ENCODE measurements around the gene PCDHB8. TPM values are rescaled to one million over a fixed set of nuclear protein-coding genes. Genes with fewer than 3 reads are reported as not detected.
"Not testable (repeated sequence)": the region's sequence is repeated elsewhere in the genome, so short reads cannot be mapped to it uniquely, and the experiment has no call there.

The PCDHB8 gene
- total RNA-seq, 6 donors from 2014 or later = 0.83 to 2.1 (median 0.96) TPM; not detected in 2

- ATAC-seq (ENCODE audit: low FRiP score in 2 of 2) = peak in 1 of 2 donors; percentile 57
- Histone ChIP-seq H3K4me3 (peak within 1 kb of the TSS in 2 of 4 donors; percentile 10 to 17), H3K9me3 (peaks cover 44 to 69% (median 58%) of the 10 kb centered on the region in 4 donors)
- not testable (repeated sequence) for H3K4me1 ChIP-seq, DNase-seq, H3K27me3 ChIP-seq, H3K36me3 ChIP-seq, H3K27ac ChIP-seq
- peak in 3 of 6 experiments; percentile 28 to 29 (median 29) for TF ChIP-seq CTCF (IDR thresholded peaks at IDR 0.05)
- WGBS, 2 donors = 15 to 17% methylated on average over 11 to 13 of the region's 18 CpGs
Measured at GRCh38 chr5:141213656-141214339, 36.2 kb downstream of the PCDHB8 start, which contains the start of gene PCDHB13. TSS of gene PCDHB13 (plus strand) at chr5:141213919. CDS start at chr5:141214124, 205 bp downstream.

GRCh38 chr5:141214583-141214982 lies 37.0 kb downstream of the PCDHB8 start:
- H3K36me3 ChIP-seq; H3K4me3 ChIP-seq; DNase-seq; ATAC-seq (ENCODE audit: low FRiP score in 2 of 2); H3K27ac ChIP-seq; H3K27me3 ChIP-seq; H3K4me1 ChIP-seq: not testable (repeated sequence)
- H3K9me3 ChIP-seq = peaks cover 51 to 71% (median 58%) of the 10 kb centered on the region in 4 donors
- WGBS, 2 donors = 54% methylated on average over 5 to 12 of the region's 12 CpGs

GRCh38 chr5:141215504-141215903 lies 37.9 kb downstream of the PCDHB8 start:
- WGBS, 2 donors = 12 to 44% methylated on average over 6 to 33 of the region's 40 CpGs
- not testable (repeated sequence) for H3K27me3 ChIP-seq; H3K4me3 ChIP-seq; H3K36me3 ChIP-seq; H3K4me1 ChIP-seq; H3K27ac ChIP-seq; ATAC-seq (ENCODE audit: low FRiP score in 2 of 2)
- H3K9me3 ChIP-seq = peaks cover 49 to 67% (median 60%) of the 10 kb centered on the region in 4 donors
- peak in 1 of 2 donors; percentile 61 for DNase-seq

- not testable (repeated sequence) for H3K4me3 ChIP-seq; H3K27ac ChIP-seq; H3K36me3 ChIP-seq; H3K27me3 ChIP-seq; H3K4me1 ChIP-seq; ATAC-seq (ENCODE audit: low FRiP score in 2 of 2)
- H3K9me3 ChIP-seq = peaks cover 48 to 65% (median 60%) of the 10 kb centered on the region in 4 donors
- peak in 1 of 2 donors; percentile 58 for DNase-seq
- 30 to 41% methylated on average over 11 to 18 of the region's 26 CpGs for WGBS, 2 donors
Measured at GRCh38 chr5:141216035-141216434, 38.4 kb downstream of the PCDHB8 start.

GRCh38 chr5:141223112-141223783 lies 45.7 kb downstream of the PCDHB8 start, which contains the start of gene PCDHB14:
TSS of gene PCDHB14 (plus strand) at chr5:141223343. CDS start at chr5:141223506, 163 bp downstream.
- Histone ChIP-seq H3K36me3 (no peaks in the 10 kb centered on the region), H3K4me1 (no peaks in the 10 kb centered on the region), H3K27me3 (no peaks in the 10 kb centered on the region), H3K4me3 (peak within 1 kb of the TSS in 3 of 4 donors; percentile 2 to 26 (median 7)), H3K27ac (no peak within 1 kb of the TSS), H3K9me3 (peaks cover 57 to 81% (median 67%) of the 10 kb centered on the region in 4 donors)
- TF ChIP-seq CTCF (IDR thresholded peaks at IDR 0.05) (no peak), POLR2AphosphoS5 (IDR thresholded peaks at IDR 0.05) (no peak), POLR2A (IDR thresholded peaks at IDR 0.05) (no peak), EP300 (IDR thresholded peaks at IDR 0.05) (no peak)
- 23 to 31% methylated on average over 15 of the region's 15 CpGs for WGBS, 2 donors
- ATAC-seq (ENCODE audit: low FRiP score in 2 of 2) (no peak), DNase-seq (no peak)

- not testable (repeated sequence) for H3K27ac ChIP-seq; ATAC-seq (ENCODE audit: low FRiP score in 2 of 2); H3K4me3 ChIP-seq; H3K4me1 ChIP-seq; H3K36me3 ChIP-seq; H3K27me3 ChIP-seq
- 21 to 30% methylated on average over 19 to 32 of the region's 40 CpGs for WGBS, 2 donors
- DNase-seq = peak in 1 of 2 donors; percentile 73
- H3K9me3 ChIP-seq = peaks cover 42 to 65% (median 56%) of the 10 kb centered on the region in 4 donors
Measured at GRCh38 chr5:141224844-141225243, 47.3 kb downstream of the PCDHB8 start.

- ATAC-seq (ENCODE audit: low FRiP score in 2 of 2); H3K36me3 ChIP-seq; H3K27ac ChIP-seq; H3K4me1 ChIP-seq; H3K4me3 ChIP-seq; H3K27me3 ChIP-seq: not testable (repeated sequence)
- DNase-seq = peak in 1 of 2 donors; percentile 59
- WGBS, 2 donors = 38 to 40% methylated on average over 20 to 21 of the region's 30 CpGs
- peaks cover 44 to 61% (median 57%) of the 10 kb centered on the region in 4 donors for H3K9me3 ChIP-seq
Measured at GRCh38 chr5:141225421-141225820, 47.8 kb downstream of the PCDHB8 start.

Other genes with a start within 250 kb of the PCDHB8 start
- 10 to 100 TPM in 4 of 6 donors, 1 to 10 TPM in 2; 5.4 to 23.0 (median 10.6) TPM for gene PCDHAC2, start 211.3 kb upstream of the PCDHB8 start, total RNA-seq
- 1 to 10 TPM in 1 of 6 donors, under 1 TPM in 5; 0.09 to 1.0 (median 0.19) TPM for gene PCDHB1, start 126.4 kb upstream of the PCDHB8 start, total RNA-seq
- 1 to 10 TPM in 5 of 6 donors, under 1 TPM in 1; 0.79 to 9.2 (median 3.7) TPM for gene PCDHB2, start 83.2 kb upstream of the PCDHB8 start, total RNA-seq
- 1 to 10 TPM in 5 of 6 donors, under 1 TPM in 1; 0.39 to 4.2 (median 1.7) TPM for gene PCDHB3, start 77.3 kb upstream of the PCDHB8 start, total RNA-seq
- 1 to 10 TPM in 5 of 6 donors, under 1 TPM in 1; 0.49 to 2.9 (median 2.4) TPM for gene PCDHB4, start 56.0 kb upstream of the PCDHB8 start, total RNA-seq
- gene PCDHB5, start 42.6 kb upstream of the PCDHB8 start, total RNA-seq = 10 to 100 TPM in 1 of 6 donors, 1 to 10 TPM in 5; 1.8 to 22.4 (median 2.2) TPM
- 1 to 10 TPM in 1 of 6 donors, under 1 TPM in 4, not detected in 1; 0.46 to 1.0 (median 0.77) TPM for gene PCDHB6, start 27.7 kb upstream of the PCDHB8 start, total RNA-seq
- 1 to 10 TPM in 5 of 6 donors, under 1 TPM in 1; 0.30 to 2.9 (median 1.8) TPM for gene PCDHB7, start 5.1 kb upstream of the PCDHB8 start, total RNA-seq
- gene PCDHB16, start 4.6 kb downstream of the PCDHB8 start, total RNA-seq = 1 to 10 TPM; 1.6 to 4.9 (median 2.1) TPM
- gene PCDHB9, start 9.4 kb downstream of the PCDHB8 start, total RNA-seq = 1 to 10 TPM in 4 of 6 donors, under 1 TPM in 2; 0.63 to 3.1 (median 1.2) TPM
- 1 to 10 TPM; 1.0 to 2.2 (median 1.6) TPM for gene PCDHB10, start 14.6 kb downstream of the PCDHB8 start, total RNA-seq
- gene PCDHB11, start 21.8 kb downstream of the PCDHB8 start, total RNA-seq = 1 to 10 TPM in 5 of 6 donors, under 1 TPM in 1; 0.78 to 3.4 (median 1.5) TPM
- gene PCDHB12, start 30.9 kb downstream of the PCDHB8 start, total RNA-seq = 1 to 10 TPM in 4 of 6 donors, under 1 TPM in 2; 0.39 to 6.3 (median 1.8) TPM
- 1 to 10 TPM; 1.2 to 3.1 (median 2.1) TPM for gene PCDHB13, start 36.1 kb downstream of the PCDHB8 start, total RNA-seq
- gene PCDHB14, start 45.6 kb downstream of the PCDHB8 start, total RNA-seq = 1 to 10 TPM; 1.3 to 5.2 (median 2.7) TPM
- 1 to 10 TPM; 1.4 to 4.2 (median 2.6) TPM for gene PCDHB15, start 67.6 kb downstream of the PCDHB8 start, total RNA-seq
- 1 to 10 TPM in 1 of 6 donors, under 1 TPM in 3, not detected in 2; 0.40 to 1.2 (median 0.55) TPM for gene SLC25A2, start 126.3 kb downstream of the PCDHB8 start, total RNA-seq
- gene TAF7, start 143.0 kb downstream of the PCDHB8 start, total RNA-seq = 10 to 100 TPM; 35.6 to 74.5 (median 39.8) TPM
- gene PCDHGA1, start 152.7 kb downstream of the PCDHB8 start, total RNA-seq = under 1 TPM in 4 of 6 donors, not detected in 2; 0.15 to 0.51 (median 0.24) TPM
- gene PCDHGA2, start 161.0 kb downstream of the PCDHB8 start, total RNA-seq = 1 to 10 TPM; 1.6 to 4.3 (median 2.7) TPM
- 1 to 10 TPM in 4 of 6 donors, under 1 TPM in 2; 0.80 to 2.1 (median 1.7) TPM for gene PCDHGA3, start 166.0 kb downstream of the PCDHB8 start, total RNA-seq
- gene PCDHGB1, start 172.3 kb downstream of the PCDHB8 start, total RNA-seq = 1 to 10 TPM in 4 of 6 donors, under 1 TPM in 2; 0.76 to 6.3 (median 1.3) TPM
- 1 to 10 TPM; 1.7 to 9.4 (median 2.8) TPM for gene PCDHGA4, start 177.2 kb downstream of the PCDHB8 start, total RNA-seq
- gene PCDHGB2, start 182.2 kb downstream of the PCDHB8 start, total RNA-seq = 10 to 100 TPM in 1 of 6 donors, 1 to 10 TPM in 5; 1.7 to 12.6 (median 2.7) TPM
- gene PCDHGA5, start 186.4 kb downstream of the PCDHB8 start, total RNA-seq = 1 to 10 TPM in 5 of 6 donors, under 1 TPM in 1; 0.97 to 7.3 (median 2.0) TPM
- gene PCDHGB3, start 192.5 kb downstream of the PCDHB8 start, total RNA-seq = 1 to 10 TPM; 1.2 to 6.3 (median 2.3) TPM
- gene PCDHGA6, start 196.1 kb downstream of the PCDHB8 start, total RNA-seq = 1 to 10 TPM; 1.7 to 7.3 (median 3.6) TPM
- 10 to 100 TPM in 1 of 6 donors, 1 to 10 TPM in 5; 1.2 to 13.6 (median 2.7) TPM for gene PCDHGA7, start 205.0 kb downstream of the PCDHB8 start, total RNA-seq
- gene PCDHGB4, start 209.9 kb downstream of the PCDHB8 start, total RNA-seq = 1 to 10 TPM; 2.4 to 6.5 (median 2.9) TPM
- gene PCDHGA8, start 214.8 kb downstream of the PCDHB8 start, total RNA-seq = 1 to 10 TPM in 5 of 6 donors, under 1 TPM in 1; 0.66 to 8.4 (median 1.6) TPM
- 10 to 100 TPM in 1 of 6 donors, 1 to 10 TPM in 5; 6.2 to 11.8 (median 8.3) TPM for gene PCDHGB5, start 220.2 kb downstream of the PCDHB8 start, total RNA-seq
- gene PCDHGA9, start 225.0 kb downstream of the PCDHB8 start, total RNA-seq = 1 to 10 TPM; 2.4 to 8.4 (median 4.5) TPM
- gene PCDHGB6, start 230.2 kb downstream of the PCDHB8 start, total RNA-seq = 1 to 10 TPM; 3.2 to 7.4 (median 6.3) TPM
- gene PCDHGA10, start 235.2 kb downstream of the PCDHB8 start, total RNA-seq = 10 to 100 TPM in 1 of 6 donors, 1 to 10 TPM in 5; 3.0 to 19.9 (median 4.3) TPM
- 10 to 100 TPM in 4 of 6 donors, 1 to 10 TPM in 2; 7.0 to 22.5 (median 12.7) TPM for gene PCDHGB7, start 239.9 kb downstream of the PCDHB8 start, total RNA-seq
- gene PCDHGA11, start 243.3 kb downstream of the PCDHB8 start, total RNA-seq = 10 to 100 TPM in 1 of 6 donors, 1 to 10 TPM in 5; 2.0 to 16.8 (median 2.3) TPM

Measured in upper lobe of left lung (tissue), 6 donors.